HG02588 (cell line): ENCODE data around the gene DENR.

Experiments
- ATAC-seq: cut with Tn5 transposase; IDR thresholded peaks from one replicate; pipeline ENCODE4 v1.9.1; 2021; ENCODE audit warnings: mild to moderate bottlenecking, moderate library complexity; ENCODE audit not compliant: unreplicated experiment

The DENR gene

GRCh38 chr12:122813310-122813713, 60.7 kb downstream of the DENR start:
- no peak for ATAC-seq

- no peak for ATAC-seq
These were observed 66.7 kb downstream of the DENR start for GRCh38 chr12:122819209-122819785.

- ATAC-seq = no peak
These were observed 67.5 kb downstream of the DENR start for GRCh38 chr12:122820138-122820537.
